GM19438 (cell line): ENCODE measurements around the gene TLX2.
"Not testable (repeated sequence)": the region's sequence is repeated elsewhere in the genome, so short reads cannot be mapped to it uniquely, and the experiment has no call there.

Experiments used
- ATAC-seq: cut with Tn5 transposase; IDR thresholded peaks from one replicate; pipeline ENCODE4 v1.9.1; 2021; ENCODE audit warnings: low read depth; ENCODE audit not compliant: unreplicated experiment

TLX2 gene

DNA sequence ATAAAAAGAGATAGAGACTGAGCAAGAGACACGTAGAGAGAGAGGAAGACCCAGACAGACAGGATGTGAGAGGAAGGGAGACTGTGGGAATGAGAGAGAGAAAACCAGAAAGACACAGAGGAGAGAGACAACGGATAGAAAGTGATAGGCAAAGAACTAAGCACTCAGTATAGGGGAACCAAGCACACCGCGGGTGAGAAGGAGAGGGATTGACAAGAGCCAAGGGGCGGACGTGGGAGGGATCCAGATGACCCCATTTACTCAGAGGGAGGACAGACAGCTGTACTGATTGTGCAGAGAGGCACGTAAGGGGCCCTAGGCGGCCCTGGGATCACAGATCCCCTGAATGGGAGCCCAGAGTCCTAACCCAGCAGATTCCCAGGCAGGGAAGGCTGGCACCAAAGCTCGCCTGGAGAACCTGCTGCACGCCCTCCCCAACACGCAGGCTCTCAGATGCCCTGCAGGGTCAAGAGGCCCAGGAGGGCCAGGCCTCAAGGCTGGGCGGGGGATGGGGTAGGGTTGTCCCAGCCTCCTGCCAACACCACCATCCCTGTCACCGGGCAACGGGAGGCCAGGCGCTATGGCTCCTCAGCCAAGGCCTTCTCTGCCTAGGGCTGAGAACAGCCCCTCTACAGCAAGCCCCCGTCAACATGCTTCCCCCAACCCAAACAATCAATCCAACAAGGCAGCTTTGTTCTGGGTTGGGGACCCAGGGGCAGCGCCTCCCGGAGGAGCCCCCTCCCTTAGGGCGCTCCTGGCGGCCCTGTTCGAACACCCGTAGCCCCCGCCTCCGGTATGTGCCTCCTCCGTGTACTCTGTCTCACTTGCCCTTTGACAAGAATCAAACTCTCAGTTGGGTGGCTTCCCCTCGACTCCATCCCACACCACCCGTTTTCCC lies 38.9 kb downstream of the TLX2 start:
- no peak for ATAC-seq

DNA sequence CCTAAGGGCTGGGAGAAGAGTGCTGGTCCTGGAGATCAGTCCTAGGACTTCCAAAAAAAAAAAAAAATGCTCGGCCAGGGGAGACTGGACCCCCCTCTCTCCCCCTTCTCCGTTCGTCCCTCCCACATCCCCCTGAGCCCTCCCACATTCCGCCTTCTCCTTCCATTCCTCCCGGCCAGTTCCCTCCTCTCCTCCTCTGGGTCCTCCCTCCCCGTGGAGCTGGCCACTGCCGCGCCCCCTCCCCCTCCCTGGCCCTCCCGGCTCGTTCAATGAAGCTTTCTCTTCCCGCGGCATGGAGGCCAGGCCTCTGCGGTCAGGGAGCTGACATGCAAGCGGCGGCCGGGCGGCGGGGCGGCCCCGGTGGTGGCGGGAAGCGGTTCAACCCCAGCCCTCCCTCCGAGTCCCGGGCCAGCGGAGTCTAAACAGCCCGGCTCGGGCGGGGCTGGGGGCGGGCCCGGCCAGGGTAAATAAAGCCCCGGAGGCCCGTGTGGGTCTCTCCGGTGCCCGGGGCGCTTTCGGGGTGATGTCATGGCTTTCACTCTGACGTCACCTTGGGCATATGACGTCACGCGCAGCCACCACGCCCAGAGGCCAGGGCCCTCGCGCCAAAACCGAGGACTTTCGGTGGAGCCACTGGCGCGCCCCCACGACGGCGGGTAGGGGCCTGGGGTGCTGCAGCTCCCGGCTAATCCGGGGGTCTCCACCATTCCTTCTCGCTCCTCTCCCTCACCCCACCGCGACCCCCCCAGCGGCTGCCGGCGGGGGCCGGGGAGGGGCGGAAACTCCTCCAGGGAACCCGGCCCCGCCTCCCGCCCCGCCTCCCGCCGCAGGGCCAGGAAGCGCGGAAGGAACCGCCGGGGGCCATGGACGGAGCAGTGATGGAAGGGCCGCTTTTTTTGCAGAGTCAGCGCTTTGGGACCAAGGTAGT lies 39.9 kb downstream of the TLX2 start, which contains the start of the genes DOK1 and LOXL3:
Gene DOK1, plus strand, starts transcription at position 829 of the 928 bp plus-strand sequence. Its CDS starts 35 bp downstream, at position 864.
Gene LOXL3, minus strand, starts transcription at position 51 of the 928 bp plus-strand sequence. CDS start 1,308 bp downstream, outside the sequence.
- ATAC-seq = peak; percentile 44

DNA sequence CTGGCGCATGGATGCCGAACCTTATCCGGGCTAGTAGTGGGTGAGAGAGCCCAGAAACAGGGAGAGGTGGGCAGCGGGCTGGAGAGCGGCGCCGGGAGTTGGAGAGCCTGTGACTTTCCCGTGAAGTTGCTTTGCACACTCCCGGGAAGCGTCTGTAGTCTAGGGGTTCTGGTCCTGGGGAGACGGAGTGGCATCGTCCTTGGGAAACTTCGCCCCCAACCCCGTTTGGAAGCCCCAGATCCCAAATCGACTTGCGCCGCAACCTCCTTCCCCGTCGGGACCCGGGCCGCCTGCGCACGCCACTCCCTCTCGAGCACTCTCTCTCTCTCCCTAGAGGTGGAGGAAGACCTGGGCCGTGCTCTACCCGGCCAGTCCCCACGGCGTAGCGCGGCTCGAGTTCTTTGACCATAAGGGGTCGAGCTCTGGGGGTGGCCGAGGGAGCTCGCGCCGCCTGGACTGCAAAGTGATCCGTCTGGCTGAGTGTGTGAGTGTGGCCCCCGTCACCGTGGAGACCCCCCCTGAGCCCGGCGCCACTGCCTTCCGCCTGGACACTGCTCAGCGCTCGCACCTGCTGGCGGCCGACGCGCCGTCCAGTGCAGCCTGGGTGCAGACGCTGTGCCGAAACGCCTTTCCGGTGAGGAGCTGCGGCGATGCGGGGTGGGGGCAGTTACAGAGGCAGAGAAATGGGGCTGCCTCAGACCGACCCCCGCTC lies 40.7 kb downstream of the TLX2 start:
- ATAC-seq = peak; percentile 40

DNA sequence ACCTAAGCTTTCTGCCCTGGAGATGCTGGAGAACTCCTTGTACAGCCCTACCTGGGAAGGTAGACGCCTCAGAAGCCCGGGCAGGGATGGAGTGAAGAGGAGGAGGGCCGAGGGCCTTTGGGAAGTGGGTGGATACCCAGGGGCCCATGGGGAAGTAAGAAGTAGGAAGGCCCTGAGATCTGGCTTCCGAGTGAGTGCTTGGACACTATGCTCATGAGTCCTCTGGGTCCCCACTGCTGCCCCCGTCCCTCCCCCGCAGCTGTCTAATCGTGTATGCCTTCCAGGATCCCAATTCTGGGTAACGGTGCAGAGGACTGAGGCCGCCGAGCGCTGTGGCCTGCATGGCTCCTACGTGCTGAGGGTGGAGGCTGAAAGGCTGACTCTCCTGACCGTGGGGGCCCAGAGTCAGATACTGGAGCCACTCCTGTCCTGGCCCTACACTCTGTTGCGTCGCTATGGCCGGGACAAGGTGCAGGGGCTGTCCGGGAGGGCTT lies 41.4 kb downstream of the TLX2 start:
- no peak for ATAC-seq

GRCh38 chr2:74556159-74556558 lies 41.9 kb downstream of the TLX2 start:
- no peak for ATAC-seq

GRCh38 chr2:74556831-74557370 lies 42.7 kb downstream of the TLX2 start:
- no peak for ATAC-seq

GRCh38 chr2:74558284-74559230 lies 44.3 kb downstream of the TLX2 start:
- no peak for ATAC-seq

- no peak for ATAC-seq
These were observed 45.7 kb downstream of the TLX2 start for GRCh38 chr2:74559912-74560311.

DNA sequence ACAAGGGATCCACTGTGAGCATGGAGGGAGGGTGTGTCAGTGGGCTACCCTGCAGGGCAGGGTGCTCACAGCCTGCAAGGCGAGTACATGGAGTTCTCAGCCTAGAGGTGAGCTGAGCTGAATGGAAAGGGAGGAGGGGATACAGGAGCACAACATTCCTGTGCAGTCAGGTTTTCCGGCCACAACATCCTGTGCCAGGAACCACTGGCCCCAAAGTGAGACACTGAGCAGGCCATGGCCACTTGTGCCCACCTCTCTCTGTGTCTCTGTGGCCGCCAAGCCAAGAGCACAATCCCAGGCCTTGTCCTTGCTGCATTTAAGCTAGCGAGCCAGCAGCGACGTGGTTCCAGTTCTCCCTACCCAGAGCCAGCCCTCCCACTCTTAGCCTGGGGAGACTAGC lies 46.3 kb downstream of the TLX2 start:
- ATAC-seq = no peak

DNA sequence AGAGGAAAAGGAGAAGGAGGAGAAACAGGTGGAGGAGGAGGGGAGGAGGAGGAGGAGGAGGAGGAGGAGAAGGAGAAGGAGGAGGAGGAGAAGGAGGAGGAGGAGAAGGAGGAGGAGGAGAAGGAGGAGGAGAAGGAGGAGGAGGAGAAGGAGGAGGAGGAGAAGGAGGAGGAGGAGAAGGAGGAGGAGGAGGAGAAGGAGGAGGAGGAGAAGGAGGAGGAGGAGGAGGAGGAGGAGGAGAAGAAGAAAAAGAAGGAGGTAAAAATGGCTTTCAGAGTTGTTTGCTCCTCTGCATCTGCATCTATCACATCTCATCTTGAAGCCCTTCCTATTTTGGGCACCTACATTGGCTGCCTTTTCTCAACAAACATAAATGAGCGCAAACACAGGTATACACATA lies 46.8 kb downstream of the TLX2 start:
- not testable (repeated sequence) for ATAC-seq

- ATAC-seq = no peak
These were observed 48.0 kb downstream of the TLX2 start for GRCh38 chr2:74562126-74562775.

DNA sequence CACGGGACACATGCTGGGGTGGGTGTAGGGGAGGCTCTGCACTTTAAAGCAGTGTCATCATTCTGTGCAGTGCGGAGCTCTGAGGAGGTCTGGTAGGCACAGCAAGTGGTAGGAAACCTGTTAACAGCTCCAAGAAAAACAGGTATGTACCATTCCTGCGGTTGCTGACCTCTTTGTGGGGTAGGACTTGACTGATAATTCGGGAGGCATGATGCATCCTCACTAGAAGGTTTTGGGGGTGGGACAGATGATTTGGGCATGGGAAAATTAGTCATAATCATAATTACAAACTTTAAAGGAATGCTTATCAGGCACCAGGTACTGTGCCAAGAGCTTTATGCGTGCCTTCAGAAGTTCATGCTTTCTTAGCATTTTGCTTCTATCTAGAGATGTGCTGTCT lies 50.0 kb downstream of the TLX2 start:
- no peak for ATAC-seq

GRCh38 chr2:74566076-74566753 lies 52.0 kb downstream of the TLX2 start:
- ATAC-seq = no peak

DNA sequence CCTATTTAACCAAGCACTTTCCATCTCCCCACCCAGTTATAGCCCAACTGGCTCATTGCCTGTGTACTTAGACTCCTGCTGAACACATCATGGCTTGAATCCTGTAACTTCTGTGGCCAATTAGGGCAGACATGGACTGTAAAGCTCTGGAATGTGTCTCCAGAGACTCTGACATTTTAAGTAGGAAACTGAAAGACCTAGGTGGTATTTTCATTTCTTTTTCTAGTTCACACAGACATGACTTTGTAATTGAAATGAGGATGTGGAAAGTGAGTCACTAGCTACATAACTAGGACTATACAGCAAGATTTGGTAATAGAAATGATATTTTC lies 52.5 kb downstream of the TLX2 start:
- no peak for ATAC-seq
